Tibial artery (tissue), 4 donors: ENCODE measurements around the gene RIN1.
"Not testable (repeated sequence)": the region's sequence is repeated elsewhere in the genome, so short reads cannot be mapped to it uniquely, and the experiment has no call there.

ENCODE experiments used
- DNase-seq, 2 donors: peaks; one replicate each; pipeline ENCODE4 v3.0.0-alpha.2; 2019
- H3K27ac ChIP-seq, 2 donors: fragments of 200-600 bp; sonication (generic) in 1 of 2; 1 replicate in 1 of 2; 2 replicates in 1 of 2; pipeline ENCODE4 v1.5.1; 2018 to 2019; ENCODE audit warnings: mild to moderate bottlenecking in 1 of 2
- H3K27me3 ChIP-seq, 2 donors: fragments of 200-600 bp; sonication (generic) in 1 of 2; one replicate each; pipeline versions ENCODE4 v1.5.1 to v1.6.0; 2016 to 2019
- H3K36me3 ChIP-seq, 3 donors: fragments of 200-600 bp; sonication (generic) in 2 of 3; one replicate each; pipeline ENCODE4 v1.5.1; 2016 to 2019; ENCODE audit warnings: mild to moderate bottlenecking in 2 of 3
- H3K4me1 ChIP-seq, 4 donors: fragments of 200-600 bp; sonication (generic) in 2 of 4; 1 replicate in 3 of 4; 2 replicates in 1 of 4; pipeline ENCODE4 v1.5.1; 2016 to 2019
- H3K4me3 ChIP-seq, 2 donors: fragments of 200-600 bp; sonication (generic) in 1 of 2; 1 replicate in 1 of 2; 2 replicates in 1 of 2; pipeline ENCODE4 v1.5.1; 2018 to 2019; ENCODE audit warnings: mild to moderate bottlenecking in 2 of 2
- H3K9me3 ChIP-seq, 3 donors: fragments of 200-600 bp; sonication (generic) in 1 of 3; one replicate each; pipeline ENCODE4 v1.5.1; 2016 to 2019
- intact Hi-C: fragments of 100-400 bp; cut with DNase I; formaldehyde crosslinking; loops from one replicate; pipeline ENCODE4 v1.15.0; 2023; ENCODE audit warnings: low total_unique reads
- TF ChIP-seq, protein P1 (sequence below), 2 experiments: fragments of 200-600 bp in 1 of 2; fragments of 450-650 bp in 1 of 2; IDR thresholded peaks; one replicate each; pipeline ENCODE4 v1.5.1; 2017 to 2019; ENCODE audit warnings: antibody characterized with exemption in 2 of 2, mild to moderate bottlenecking in 1 of 2, moderate library complexity in 1 of 2

The RIN1 gene

GRCh38 chr11:66336234-66337102, at the start of gene RIN1:
Gene RIN1, minus strand, starts transcription at chr11:66336434. Its CDS starts 32 bp downstream, at chr11:66336402.
- peak in 1 of 2 donors; percentile 51 for DNase-seq
- Histone ChIP-seq H3K4me1 (peaks cover 0 to 36% (median 25%) of the 10 kb centered on the region in 4 donors), H3K4me3 (peak within 1 kb of the TSS; percentile 54 to 66), H3K27me3 (no peaks in the 10 kb centered on the region), H3K27ac (peak within 1 kb of the TSS; percentile 57 to 72), H3K36me3 (peaks cover 20 to 75% (median 42%) of the 10 kb centered on the region in 3 donors), H3K9me3 (no peaks in the 10 kb centered on the region)
- TF ChIP-seq, protein P1, sequence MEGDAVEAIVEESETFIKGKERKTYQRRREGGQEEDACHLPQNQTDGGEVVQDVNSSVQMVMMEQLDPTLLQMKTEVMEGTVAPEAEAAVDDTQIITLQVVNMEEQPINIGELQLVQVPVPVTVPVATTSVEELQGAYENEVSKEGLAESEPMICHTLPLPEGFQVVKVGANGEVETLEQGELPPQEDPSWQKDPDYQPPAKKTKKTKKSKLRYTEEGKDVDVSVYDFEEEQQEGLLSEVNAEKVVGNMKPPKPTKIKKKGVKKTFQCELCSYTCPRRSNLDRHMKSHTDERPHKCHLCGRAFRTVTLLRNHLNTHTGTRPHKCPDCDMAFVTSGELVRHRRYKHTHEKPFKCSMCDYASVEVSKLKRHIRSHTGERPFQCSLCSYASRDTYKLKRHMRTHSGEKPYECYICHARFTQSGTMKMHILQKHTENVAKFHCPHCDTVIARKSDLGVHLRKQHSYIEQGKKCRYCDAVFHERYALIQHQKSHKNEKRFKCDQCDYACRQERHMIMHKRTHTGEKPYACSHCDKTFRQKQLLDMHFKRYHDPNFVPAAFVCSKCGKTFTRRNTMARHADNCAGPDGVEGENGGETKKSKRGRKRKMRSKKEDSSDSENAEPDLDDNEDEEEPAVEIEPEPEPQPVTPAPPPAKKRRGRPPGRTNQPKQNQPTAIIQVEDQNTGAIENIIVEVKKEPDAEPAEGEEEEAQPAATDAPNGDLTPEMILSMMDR (IDR thresholded peaks at IDR 0.05): peak; percentile 7 to 19
- intact Hi-C loops: no loop called here

- H3K4me1 ChIP-seq, H3K9me3 ChIP-seq, H3K36me3 ChIP-seq, DNase-seq, intact Hi-C loops, H3K4me3 ChIP-seq, H3K27ac ChIP-seq: not testable (repeated sequence)
- peaks cover 0 to 21% of the 10 kb centered on the region in 2 donors for H3K27me3 ChIP-seq
These were observed 48.1 kb upstream of the RIN1 start for GRCh38 chr11:66384316-66384715.

GRCh38 chr11:66380264-66380663, 44.0 kb upstream of the RIN1 start:
- DNase-seq, H3K27ac ChIP-seq, H3K4me1 ChIP-seq, H3K4me3 ChIP-seq, H3K9me3 ChIP-seq, H3K36me3 ChIP-seq, intact Hi-C loops: not testable (repeated sequence)
- peaks cover 0 to 25% of the 10 kb centered on the region in 2 donors for H3K27me3 ChIP-seq

DNA sequence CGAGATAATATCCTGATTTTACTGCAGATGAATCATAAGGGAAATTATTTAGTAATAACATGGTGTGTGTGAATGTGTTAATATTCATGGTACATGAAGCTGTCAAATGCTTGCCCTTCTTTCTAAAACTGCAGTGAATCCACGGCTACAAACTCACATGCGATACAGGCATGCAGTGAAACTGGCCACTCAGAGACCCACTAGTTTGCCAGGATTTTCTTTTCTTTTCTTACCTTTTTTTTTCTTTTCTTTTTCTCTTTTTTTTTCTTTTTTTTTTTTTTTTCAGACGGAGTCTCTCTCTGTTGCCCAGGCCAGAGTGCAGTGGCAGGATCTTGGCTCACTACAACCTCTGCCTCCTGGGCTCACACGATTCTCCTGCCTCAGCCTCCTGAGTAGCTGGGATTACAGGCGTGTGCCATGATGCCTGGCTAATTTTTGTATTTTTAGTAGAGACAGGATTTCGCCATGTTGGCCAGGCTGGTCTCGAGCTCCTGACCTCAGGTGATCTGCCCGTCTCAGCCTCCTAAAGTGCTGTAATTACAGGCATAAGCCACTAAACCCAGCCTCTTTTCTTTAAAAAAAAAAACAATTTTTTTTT, 37.6 kb upstream of the RIN1 start:
- DNase-seq, H3K9me3 ChIP-seq, H3K27ac ChIP-seq, intact Hi-C loops, H3K36me3 ChIP-seq, H3K4me3 ChIP-seq: not testable (repeated sequence)
- Histone ChIP-seq H3K4me1 (peaks cover 3 to 32% (median 20%) of the 10 kb centered on the region in 4 donors), H3K27me3 (peaks cover 2 to 23% of the 10 kb centered on the region in 2 donors)

DNA sequence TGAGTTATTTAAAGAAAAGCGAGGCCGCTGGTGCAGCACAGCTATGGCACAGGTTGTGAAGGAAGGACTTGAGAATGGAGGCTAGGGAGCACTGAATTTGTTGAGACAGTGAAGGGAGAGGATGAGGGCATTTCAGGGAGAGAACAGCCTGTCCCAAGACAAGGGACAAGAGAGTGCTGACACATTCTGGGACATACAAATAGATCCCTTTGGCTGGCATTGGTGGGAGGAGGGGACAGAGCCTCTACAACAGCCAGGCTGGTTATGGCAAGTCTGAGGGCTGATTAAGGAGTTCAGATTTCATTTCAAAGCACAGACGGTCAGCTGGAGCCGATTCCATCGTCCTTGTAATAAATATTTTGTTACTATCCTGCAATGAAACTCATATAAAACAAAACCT, 37.0 kb upstream of the RIN1 start:
- TF ChIP-seq, protein P1 (IDR thresholded peaks at IDR 0.05): no peak
- peaks cover 2 to 23% of the 10 kb centered on the region in 2 donors for H3K27me3 ChIP-seq
- no peak overlapping the region for H3K27ac ChIP-seq
- no peak for DNase-seq
- H3K4me1 ChIP-seq: peaks cover 3 to 32% (median 20%) of the 10 kb centered on the region in 4 donors
- no peak overlapping the region for H3K4me3 ChIP-seq
- no peaks in the 10 kb centered on the region for H3K36me3 ChIP-seq
- no peaks in the 10 kb centered on the region for H3K9me3 ChIP-seq
- intact Hi-C loops: no loop called here

DNA sequence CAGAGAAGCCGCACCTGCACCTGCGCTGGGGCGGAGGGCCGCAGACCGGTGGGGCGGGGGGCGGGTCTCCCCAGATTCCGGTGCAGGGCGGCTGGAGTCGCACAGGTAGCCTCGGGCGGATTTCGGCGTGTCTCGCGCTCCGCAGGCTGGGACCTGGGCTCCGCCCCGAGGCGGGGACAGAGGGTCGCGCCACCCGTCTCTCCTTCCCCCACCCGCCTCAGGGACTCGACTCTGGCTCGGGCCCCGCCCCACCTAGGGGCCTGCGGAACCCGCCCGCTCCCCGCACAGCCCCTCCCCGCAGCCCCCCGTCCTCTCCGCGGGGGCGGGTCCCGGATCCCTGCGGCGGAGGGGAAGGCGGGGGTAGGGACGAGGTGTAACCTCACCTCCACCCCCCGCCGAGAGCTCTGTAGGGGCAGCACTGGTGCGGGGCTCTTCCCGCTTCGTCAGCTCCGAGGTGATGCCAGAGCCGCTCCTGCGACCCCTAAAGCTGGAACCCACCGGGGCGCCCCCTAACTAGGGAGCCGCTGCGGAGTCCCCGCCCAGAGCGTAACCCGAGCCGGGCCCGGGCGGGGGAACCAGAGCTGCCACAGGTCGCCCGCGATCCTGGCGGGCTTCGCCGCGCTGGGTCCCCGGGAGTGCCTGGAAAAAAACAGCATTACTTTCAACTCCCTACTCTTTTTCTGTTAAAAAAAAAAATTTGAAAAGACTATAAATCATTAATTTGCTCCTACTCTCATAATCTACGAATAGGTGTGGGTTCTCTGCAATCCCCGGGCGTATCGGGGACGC, 35.6 kb upstream of the RIN1 start, which contains the start of gene SLC29A2:
Gene SLC29A2, minus strand, starts transcription at position 134 of the 789 bp plus-strand sequence. CDS start 169 bp downstream, outside the sequence.
- TF ChIP-seq, protein P1 (IDR thresholded peaks at IDR 0.05): no peak
- Histone ChIP-seq H3K36me3 (no peaks in the 10 kb centered on the region), H3K27me3 (peaks cover 2 to 18% of the 10 kb centered on the region in 2 donors), H3K9me3 (no peaks in the 10 kb centered on the region), H3K4me3 (peak within 1 kb of the TSS; percentile 55 to 75), H3K4me1 (peaks cover 3 to 32% (median 20%) of the 10 kb centered on the region in 4 donors), H3K27ac (peak within 1 kb of the TSS; percentile 35 to 55)
- intact Hi-C loops: no loop called here
- peak in 1 of 2 donors; percentile 69 for DNase-seq
